HS-27A (cell line): ENCODE measurements around the gene LYPD6.

Experiments used
- DNase-seq: peaks from one replicate; pipeline ENCODE4 v3.0.0-alpha.2; 2012; ENCODE audit warnings: low read depth, missing footprints

The LYPD6 gene

DNA sequence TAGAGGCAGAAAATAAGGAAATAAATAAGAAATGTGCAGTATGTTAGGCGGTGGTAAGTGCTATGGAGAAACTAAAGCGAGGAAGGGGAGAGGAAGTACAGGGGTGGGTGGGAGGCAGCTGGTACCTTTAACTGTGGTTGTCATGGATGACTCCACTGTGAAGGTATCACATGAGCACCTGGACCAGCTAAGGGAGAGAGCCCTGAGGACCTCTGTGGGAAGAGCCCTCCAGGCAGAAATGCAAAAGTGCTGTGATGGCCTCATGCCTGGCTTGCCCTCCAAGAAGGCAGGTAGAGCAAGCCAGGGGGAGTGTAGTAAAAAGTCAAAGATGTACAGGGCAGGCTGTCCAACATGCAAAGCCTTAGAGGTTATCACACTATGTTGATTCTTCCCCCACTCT, 17.9 kb downstream of the LYPD6 start:
- DNase-seq, result no peak

DNA sequence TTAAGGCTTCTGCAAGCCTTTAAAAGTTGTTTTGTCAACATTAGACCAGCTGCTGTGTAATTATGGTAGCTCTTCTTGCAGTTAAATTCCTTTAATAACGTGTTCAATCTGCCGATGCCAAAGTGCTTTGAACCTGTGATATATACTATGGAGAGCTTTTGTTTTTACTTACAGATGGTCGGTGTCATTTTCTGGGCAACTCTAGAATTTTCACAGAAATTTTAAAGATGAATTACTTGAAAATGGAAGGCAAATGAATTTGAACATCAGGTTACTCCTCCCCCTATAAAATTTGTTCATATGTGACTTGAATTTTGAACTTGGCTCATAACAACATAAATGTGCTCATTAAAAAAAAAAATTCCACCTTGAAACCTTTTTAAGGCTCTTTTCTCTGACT, 23.0 kb downstream of the LYPD6 start:
- DNase-seq, result no peak

DNA sequence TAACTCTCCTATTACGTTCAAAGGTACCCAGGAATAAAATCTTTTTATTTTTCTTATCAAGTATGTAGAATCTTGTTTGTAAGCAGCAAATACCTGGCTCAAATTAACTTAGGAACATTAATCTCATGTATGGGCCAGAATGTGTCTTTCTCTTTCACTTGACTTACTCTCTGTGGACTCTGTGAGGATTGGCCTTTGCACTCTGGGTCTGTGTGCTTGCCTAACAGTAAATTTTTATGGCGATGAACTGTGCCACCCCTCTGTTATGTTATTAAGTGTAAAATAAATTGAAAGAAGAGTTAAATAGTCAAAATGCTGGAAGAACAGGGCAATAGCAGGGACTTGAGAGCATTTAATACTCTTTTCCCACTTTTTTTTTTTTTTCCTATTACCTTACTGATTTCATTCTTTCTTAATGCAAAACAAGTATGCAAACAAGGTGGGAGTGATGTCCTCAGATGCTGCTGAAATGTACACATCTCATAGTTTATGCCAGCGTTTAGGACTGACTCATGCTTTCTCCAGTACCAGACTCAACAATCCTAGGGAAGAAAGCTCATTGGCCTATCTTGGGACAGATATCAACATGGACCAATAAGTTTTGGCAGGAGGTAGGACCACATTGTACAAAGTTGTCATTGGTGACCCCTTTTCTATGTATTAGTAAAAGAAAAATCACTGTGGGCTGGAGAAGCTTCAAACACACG, 25.5 kb downstream of the LYPD6 start:
- DNase-seq, result no peak

DNA sequence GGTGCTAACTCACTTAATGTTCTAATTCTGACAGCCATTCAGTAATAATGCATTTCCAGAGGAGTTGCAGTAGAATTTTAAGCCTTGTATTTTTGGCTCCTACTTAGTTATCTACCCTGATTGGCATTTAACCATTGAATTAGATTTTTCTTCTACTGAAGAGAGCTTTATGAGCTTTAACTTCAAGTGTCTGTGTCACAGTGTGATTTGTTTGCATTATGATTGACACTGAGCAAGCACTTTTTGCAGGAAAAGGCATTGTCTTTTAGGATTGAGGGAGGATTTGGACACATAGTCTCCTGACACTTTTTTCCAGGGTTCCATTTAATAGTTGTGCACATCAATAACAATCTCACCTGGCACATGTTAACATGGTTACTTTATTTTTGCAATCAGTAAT, 26.7 kb downstream of the LYPD6 start:
- no peak for DNase-seq

DNA sequence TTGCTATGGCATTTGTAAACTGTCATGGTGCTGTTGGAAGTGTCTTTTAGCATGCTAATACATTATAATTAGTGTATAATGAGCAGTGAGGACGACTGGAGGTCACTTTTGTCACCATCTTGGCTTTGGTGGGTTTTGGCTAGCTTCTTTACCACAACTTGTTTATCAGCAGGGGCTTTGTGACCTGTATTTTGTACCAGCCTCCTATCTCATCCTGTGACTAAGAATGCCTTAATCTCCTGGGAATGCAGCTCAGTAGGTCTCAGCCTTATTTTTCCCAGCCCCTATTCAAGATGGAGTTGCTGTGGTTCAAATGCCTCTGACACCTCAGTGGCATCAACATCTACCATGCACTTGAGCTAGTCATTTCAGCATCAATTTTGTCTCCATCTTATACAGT, 29.7 kb downstream of the LYPD6 start:
- DNase-seq, result no peak

DNA sequence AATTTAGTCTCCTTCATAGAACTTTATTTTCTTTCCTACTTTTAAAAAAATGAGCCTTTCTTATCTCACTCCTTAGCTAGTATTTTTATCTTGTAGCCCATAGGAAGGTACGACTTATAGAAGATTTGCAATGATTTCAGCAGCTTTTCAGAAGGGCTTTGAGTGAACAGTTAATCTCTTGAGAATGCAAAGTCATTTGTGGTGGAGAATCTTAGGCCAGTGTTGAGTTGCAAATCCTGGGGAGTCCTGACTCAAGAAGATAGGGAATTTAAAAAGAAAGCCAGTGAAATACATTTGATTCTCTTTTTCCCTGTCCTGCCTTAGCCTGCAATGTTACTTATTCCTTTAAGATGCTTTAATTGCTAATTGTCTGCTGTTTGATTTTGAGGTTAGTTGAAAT, 33.6 kb downstream of the LYPD6 start:
- DNase-seq, result no peak

DNA sequence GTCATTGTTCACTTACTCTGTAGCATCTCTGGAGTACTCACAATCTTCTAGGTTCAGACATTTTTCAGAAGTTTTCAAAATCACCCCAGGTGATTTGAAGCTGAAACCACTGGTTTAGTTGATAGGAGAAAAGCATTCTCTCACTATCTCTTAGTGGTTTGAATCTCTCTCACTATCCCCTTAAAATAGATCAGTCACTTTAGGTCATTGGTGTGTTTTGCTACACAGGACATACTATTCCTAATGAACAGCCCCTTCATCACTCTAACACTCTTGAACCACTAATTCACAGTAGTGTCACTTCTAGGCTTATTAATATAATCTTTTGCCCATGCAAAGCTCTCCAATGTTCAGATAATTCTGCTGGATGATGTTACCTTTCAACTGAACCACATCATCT, 34.5 kb downstream of the LYPD6 start:
- DNase-seq, result no peak

DNA sequence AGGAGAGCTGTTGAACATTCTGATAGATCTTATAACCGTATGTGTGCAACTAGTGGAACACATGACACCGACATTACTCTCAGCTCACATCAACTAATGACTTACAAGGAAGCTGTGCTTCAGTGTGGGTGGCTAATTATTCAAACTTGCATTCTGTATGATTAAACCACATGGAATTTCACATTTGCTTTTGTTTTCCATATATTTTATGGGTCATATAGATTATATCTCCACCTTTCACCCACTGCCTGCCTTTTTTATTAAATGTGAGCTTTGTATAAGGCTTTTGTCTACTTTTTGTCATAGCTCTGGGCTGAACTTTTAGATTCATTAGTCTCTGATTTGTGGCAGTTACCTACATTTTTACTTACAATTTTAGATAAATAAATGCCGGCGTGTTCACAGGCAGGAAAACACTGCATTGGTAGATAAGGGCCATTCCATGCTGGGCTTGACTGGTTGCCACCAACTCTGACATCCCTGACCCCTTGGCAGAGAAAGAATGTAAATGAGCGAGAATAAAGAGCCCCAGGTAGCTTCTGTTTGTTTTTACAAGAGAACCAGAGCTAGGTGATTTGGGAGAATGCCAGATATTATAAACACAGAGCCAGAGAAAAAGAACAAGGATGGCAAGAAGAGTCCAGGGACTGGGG, 35.7 kb downstream of the LYPD6 start:
- no peak for DNase-seq

DNA sequence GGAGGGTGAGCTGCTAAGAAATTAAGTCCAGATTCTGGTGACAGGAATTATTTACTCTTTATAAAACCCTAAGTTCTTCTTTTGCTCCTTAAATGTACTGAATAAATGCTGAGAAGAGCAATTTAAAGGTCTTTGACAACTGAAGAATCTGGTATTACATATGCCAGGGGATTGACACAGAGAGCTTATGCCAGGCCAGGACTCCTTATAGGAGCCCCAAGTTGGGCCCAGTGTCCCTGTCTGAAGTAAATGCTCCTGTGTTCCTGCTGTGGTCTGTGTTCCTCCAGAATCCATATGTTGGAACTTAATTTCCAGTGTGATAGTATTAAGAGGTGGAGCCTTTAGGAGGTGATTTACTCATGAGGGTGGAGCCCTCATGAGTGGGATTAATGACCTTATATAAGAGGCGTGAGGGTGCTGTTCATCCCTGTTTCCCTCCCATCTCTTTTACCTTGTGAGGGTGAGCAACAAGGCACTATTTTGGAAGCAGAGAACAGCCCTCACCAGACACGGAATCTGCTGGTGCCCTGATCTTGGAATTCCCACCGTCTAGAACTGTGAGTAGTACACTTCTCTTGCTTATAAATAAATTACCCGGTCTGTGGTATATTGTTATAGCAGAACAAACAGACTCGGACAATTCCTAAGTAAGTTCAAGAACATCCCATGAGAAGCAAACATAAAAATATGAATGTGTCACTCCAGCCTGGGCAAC, 39.8 kb downstream of the LYPD6 start:
- no peak for DNase-seq

DNA sequence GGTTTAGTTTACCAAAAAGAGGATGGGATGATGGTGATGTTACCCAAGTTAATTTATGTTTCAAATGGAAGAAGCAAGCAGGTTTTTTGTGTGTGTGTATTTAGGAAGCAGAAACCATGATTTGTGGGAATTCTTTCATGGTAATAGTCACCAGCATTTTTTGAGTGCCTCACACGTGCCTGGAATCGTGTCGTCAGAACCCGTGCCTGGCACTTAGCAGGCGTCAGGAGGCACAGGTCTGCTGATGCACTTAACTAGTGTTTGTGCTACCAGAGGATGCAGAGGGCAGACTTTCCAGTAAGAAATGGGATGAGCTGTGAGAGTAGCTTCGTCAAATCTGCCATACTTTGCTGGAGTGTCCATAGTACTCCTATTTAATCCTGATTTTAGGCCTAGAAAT, 41.1 kb downstream of the LYPD6 start:
- DNase-seq, result no peak

DNA sequence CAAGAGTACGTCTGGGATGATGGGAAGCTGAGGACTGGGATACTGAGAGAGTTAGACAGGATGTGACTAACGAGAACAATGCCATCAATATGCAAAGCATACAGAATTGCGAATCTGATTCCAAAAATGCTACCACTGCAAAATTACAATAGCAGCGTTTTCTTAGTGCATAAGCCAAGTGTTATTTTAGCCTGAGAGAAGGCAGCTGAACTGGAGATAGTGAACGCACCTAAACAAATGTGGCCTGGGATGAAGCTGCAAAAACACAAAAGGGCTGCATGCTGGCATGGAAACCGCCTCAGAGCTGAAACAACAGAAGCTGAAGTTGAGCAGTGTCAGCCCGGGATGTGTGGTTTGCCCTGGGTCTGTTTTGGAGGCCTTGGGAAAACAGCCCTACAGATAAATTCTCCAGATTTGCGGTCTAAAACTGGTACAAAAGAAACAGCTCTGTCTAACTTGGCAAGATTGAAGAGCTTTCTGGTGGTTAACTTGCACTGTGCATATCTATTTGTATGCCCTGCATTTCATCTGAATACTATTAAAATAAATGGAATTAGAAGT, 45.5 kb downstream of the LYPD6 start:
- DNase-seq, result no peak

DNA sequence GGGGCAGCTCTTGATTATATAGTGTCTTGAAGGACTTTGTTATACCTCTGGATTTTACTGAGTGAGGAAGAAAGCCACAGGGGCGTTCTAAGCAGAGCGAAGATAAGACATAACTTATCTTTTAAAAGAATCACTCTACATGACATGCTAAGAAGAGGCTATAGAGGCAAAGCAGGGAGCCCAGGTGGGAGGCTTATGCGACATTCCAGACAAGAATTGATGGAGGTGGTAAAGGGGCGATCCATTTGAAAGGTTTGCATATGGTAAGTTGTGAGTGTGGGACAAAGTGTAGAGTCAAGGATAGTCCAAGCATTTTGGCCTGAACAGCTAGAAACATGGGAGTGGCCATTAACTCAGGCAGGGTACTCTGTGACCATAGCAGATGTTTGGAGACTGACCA, 49.8 kb downstream of the LYPD6 start:
- no peak for DNase-seq

DNA sequence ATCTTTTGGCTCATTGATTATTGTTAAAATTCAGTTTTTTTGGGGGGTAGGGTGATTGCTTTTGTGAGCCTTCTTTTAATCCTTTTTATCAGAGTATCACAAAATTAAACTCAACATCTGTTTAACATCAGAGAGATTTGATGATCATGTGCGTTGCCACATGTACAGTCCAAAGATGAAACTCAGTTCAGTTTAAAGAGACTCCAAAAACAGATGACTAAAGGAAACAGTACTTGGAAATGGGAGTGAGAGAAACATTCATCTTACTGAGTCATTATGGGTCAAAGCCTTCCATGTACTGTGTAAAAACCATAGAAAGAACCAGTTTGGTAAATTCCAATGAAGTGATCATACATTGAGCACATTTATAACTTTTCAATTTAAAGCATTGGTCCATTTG, 53.0 kb downstream of the LYPD6 start:
- no peak for DNase-seq

DNA sequence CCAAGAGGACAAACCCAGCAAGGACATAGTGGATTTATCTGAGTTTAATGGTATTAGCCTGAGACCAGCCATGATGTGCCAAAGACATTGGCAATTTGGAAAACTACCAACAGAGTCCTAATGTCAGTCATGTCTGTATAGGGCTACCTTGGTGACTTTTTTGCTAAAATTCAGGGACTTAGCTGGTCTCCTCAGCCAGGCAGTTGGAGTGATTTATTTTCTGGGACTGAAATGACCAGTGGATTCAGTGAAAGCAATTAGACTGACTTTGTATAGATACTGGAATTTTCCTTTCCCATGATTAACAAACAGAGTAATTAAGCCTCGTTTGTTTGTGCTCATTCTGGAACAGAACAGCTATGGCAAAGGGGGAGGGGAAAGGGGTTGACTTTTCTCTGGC, 55.0 kb downstream of the LYPD6 start:
- no peak for DNase-seq

DNA sequence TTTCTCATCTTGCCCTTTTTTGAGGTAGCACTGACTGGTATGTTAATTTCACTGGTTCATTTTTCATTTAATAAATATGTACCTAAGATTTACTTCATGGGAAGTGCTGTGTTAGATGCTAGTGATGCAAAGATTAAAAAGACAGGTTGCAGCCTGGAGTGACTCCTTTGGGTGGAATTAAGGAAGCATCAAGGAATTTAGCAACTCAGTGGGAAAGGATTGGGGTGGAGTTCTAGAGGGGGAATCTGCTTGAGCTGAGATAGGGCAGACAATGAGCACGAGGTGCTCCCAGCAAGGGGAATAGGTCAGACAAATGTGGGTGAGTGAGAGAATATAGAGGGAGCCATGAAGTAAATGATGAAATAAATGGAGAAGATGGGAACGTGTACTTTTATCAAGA, 57.0 kb downstream of the LYPD6 start:
- DNase-seq, result no peak

DNA sequence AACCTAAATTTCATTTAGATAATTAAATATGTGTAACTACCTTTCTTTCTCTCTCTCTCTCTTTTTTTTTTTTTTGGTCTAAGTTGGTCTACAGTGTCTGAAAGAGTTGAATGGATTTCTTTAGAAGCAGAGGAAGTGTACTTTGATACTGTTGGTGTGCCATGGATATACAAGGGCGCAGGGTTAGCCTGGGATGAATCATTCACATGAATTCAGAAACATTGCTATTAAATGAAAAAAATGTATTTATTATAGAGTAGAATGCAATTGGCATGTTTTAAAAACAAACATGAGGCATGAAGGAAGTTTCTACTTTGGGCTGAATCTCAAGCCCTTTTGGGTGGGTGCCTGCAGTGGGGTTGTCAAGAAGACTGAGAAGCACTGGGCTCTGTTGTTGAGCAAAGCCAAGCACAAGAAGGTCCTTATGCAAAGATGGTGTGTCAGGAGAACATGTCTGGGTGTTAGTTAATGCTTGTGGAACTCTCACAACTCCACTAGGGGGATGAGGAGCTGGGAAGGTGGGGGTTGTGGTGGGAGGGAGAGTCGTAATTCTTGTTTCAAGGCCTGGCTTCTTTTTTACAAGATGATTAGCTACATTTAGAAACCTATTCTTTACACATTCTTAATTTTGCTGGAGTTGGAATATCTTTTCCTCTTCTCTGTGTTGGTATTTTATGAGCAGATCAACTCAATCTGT, 57.9 kb downstream of the LYPD6 start:
- DNase-seq, result no peak

DNA sequence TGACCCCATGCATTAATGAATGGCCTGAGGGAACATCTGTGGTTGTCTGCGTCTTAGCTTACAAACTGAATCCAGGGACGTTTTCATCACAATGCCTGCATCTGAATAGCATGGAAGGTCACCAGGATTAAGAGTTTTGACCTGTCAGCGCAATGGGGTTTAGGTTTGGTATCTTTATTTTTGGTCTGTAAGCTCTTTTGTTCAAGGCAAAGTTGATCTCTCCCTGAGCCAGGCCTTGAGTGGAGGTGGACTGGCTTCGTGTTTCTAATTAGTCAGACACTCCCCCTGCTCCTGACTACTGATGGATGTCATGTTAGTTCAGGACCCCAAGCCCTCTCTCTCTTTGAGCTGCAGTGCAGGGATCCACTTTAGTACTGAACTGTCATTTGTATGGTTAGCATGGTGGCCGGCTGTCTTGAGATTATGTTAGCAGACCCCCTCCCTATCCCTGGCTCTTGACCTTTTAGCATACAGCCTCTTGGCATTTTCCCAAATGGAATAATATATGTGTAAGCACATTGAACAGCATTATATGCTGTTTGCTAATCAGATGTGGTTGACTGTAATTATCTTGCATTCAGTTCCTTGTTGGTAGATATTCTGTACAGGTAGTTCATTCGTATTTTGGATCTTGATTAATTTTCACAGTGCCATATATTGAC, 59.2 kb downstream of the LYPD6 start:
- no peak for DNase-seq

DNA sequence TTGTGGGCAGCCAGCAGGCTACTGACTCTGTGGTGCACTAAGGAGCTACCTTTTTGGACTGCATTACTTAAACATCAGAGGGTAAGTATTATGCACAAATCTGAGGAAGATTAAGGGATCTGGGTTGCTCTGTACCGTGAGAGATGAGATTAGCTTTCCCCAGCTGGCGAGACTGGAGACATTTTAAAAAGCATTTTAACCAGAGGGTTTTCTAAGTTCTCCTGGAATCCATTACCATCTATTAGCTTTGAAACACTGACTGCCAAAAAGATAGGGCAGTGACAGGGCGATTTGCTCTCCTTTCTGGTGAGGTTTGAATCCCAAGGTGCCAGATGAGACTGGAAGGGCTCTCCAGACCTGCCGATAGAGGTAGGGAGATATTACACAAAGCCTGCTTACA, 63.2 kb downstream of the LYPD6 start:
- no peak for DNase-seq

DNA sequence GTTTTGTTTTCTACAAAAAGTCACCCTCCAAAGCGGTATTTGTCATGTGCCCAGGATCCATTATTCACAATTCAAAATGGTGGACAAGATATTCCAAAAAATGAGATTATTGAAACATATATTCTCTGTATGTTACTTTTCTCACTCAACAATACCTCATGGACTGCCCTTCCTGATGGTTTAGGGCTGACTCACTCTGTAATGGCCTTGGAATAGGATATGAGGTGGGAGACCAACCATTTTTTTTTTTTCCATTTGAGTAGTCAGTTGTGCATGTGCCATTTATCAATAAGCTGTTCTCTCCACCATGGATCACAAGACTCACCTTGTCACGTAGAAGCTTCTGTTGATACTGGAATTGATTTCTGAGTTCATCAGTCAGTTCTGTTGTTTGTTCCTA, 64.5 kb downstream of the LYPD6 start:
- peak; percentile 22 for DNase-seq

DNA sequence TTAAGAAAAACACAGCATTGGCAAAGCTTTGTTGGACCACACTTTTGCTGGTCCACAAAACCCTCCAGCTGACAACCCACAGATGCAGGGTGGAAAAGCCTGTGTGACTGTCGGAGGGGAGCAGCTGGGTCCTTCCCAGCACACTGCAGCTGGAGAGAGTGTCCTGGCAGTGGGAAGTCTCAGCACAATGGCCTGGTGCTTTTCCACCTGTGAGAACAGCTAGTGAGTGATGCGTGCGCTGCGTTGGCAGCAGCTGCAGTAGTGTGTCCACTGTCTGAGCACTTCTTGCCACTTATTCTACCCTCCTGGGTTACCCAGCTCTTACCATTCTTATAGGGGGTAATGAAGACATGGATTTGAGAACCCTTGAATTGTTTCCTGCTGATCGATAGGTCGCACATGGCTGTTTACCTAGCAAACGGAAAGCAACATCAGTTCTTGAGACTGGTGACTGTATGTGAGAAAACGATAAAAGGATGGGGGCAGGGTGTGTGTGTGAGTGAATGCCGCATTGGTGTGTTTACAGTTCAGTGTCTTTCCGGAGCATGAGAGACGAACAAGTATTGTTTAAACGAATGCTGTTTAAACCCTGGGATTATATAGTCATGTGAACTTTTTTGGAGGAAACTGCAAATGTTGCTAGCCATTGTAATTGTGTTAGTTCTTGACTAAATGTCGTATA, 69.7 kb downstream of the LYPD6 start:
- no peak for DNase-seq

DNA sequence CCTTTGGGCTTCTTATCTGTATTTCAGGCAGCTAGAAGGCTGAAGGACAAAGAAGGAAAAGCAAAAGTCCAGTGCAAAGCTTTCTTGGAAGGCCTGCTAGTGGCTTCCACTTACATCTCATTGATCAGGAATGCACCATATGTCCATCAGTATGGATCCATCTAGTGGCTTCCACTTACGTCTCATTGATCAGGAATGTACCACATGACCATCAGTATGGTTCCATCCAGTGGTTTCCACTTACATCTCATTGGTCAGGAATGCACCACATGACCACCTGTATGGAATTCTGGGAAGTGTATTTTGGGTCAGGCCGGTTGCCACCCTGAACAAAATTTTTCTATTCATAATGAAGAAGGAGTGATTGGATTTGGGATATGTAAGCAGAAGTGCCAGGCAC, 70.6 kb downstream of the LYPD6 start:
- DNase-seq, result no peak
